BJ (cell line): ENCODE results near the gene GPR21. TPM values are rescaled to one million over a fixed set of nuclear protein-coding genes. Genes with fewer than 3 reads are reported as not detected.

ENCODE experiments used
- CTCF ChIA-PET: fragments of 350-600 bp; formaldehyde crosslinking; extraction: SDS; loops from one replicate; lab custom pipeline; 2021; ENCODE audit warnings: antibody characterized with exemption, inconsistent platforms; lab: Yijun Ruan, JAX
- POLR2A ChIA-PET: fragments of 300-600 bp; sonication (Branson Sonifier 250); formaldehyde crosslinking; extraction: SDS; loops from one replicate; lab custom pipeline; 2021; ENCODE audit warnings: antibody characterized with exemption; lab: Charles Lee
- DNase-seq: peaks from one replicate; pipeline ENCODE4 v3.0.0-alpha.2; 2011; ENCODE audit warnings: low read depth
- H3K27me3 ChIP-seq: 2 replicates; pipeline ENCODE4 v1.6.0; 2011; ENCODE audit warnings: low read length; ENCODE audit not compliant: control insufficient read depth, insufficient read depth
- H3K36me3 ChIP-seq: 2 replicates; pipeline ENCODE4 v1.5.1; 2011; ENCODE audit warnings: low read length; ENCODE audit not compliant: control insufficient read depth, insufficient read depth
- H3K4me3 ChIP-seq: 2 replicates; pipeline ENCODE4 v1.5.1; 2011; ENCODE audit warnings: low read depth, mild to moderate bottlenecking, control low read depth, low read length
- polyA plus RNA-seq: library from polyadenylated mRNA; depleted of rRNA; stranded (reverse); fragments of >200 nt; gene quantifications from 2 replicates; pipeline ENCODE4 v1.2.3, GENCODE V29; 2011
- TF ChIP-seq, protein P1 (sequence below): IDR thresholded peaks from 2 replicates; pipeline ENCODE4 v1.5.1; 2011; ENCODE audit warnings: low read depth, mild to moderate bottlenecking, control low read depth, inconsistent platforms, low read length, moderate library complexity; ENCODE audit not compliant: insufficient read depth

The GPR21 gene
- polyA plus RNA-seq, 1 experiment: not detected

- CTCF ChIA-PET: interaction anchor here (1.2 kb wide), 1 partner anchor 10 kb away, joined by 3 read pairs; no protein-coding TSS in a partner anchor
- TF ChIP-seq, protein P1, sequence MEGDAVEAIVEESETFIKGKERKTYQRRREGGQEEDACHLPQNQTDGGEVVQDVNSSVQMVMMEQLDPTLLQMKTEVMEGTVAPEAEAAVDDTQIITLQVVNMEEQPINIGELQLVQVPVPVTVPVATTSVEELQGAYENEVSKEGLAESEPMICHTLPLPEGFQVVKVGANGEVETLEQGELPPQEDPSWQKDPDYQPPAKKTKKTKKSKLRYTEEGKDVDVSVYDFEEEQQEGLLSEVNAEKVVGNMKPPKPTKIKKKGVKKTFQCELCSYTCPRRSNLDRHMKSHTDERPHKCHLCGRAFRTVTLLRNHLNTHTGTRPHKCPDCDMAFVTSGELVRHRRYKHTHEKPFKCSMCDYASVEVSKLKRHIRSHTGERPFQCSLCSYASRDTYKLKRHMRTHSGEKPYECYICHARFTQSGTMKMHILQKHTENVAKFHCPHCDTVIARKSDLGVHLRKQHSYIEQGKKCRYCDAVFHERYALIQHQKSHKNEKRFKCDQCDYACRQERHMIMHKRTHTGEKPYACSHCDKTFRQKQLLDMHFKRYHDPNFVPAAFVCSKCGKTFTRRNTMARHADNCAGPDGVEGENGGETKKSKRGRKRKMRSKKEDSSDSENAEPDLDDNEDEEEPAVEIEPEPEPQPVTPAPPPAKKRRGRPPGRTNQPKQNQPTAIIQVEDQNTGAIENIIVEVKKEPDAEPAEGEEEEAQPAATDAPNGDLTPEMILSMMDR: no peak
- H3K27me3 ChIP-seq: no peaks in the 10 kb centered on the region
- H3K36me3 ChIP-seq: no peaks in the 10 kb centered on the region; the same call in 1 of the 2 replicates
- no peak for DNase-seq
- POLR2A ChIA-PET: no interaction called here
- H3K4me3 ChIP-seq: no peak overlapping the region
These were observed 4.5 kb upstream of the GPR21 start for GRCh38 chr9:123028973-123029372.

- ChIA-PET POLR2A (no interaction called here), CTCF (no interaction called here)
These were observed 1.5 kb upstream of the GPR21 start for GRCh38 chr9:123031963-123032362.

DNA sequence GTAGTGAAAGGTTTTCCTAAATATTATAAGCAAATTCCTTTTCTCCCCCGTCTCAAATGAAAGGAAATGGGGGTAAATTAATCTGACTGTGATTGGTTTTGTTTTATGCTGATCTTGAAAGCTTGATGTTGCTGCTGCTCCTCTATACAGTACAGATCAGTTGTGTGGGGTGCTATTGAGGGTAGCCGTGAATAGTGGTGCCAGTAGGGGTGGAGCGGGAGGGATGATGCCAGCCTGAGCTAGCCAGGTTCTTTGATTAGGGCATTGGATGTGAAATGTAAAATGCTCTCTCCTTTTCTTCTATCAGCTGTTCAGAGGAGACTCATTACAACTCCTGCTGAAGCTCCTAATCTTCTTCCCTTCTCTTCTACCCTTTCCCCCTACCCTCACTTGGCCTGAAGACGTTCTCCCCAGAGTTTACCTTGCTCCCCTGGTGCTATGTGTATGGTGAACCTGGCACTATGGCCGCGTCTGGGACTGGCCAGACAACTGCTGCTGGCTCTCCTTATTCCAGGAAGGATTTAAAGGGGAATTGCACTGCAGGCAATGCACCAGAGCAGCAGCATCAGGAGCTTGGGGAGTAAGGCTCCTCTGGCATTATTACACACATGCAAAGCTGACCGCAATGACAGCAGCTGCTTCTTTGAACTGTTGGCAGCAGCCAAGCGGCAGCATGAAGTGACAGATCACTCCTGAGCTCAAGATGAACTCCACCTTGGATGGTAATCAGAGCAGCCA is 566 bp downstream of the GPR21 start:
- H3K4me3 ChIP-seq: no peak overlapping the region
- ChIA-PET CTCF (interaction anchor here (1.7 kb wide), 1 partner anchor 40 kb away, joined by 3 read pairs; no protein-coding TSS in a partner anchor), POLR2A (no interaction called here)
- no peak for DNase-seq
- no peaks in the 10 kb centered on the region for H3K27me3 ChIP-seq
- TF ChIP-seq, protein P1: no peak
- H3K36me3 ChIP-seq: no peaks in the 10 kb centered on the region; the same call in 1 of the 2 replicates

More at GRCh38 chr9:123031963-123032362, 1.5 kb upstream of the GPR21 start:
- no peak for DNase-seq
- no peaks in the 10 kb centered on the region for H3K27me3 ChIP-seq
- no peak overlapping the region for H3K4me3 ChIP-seq
- H3K36me3 ChIP-seq: no peaks in the 10 kb centered on the region; the same call in 1 of the 2 replicates
- TF ChIP-seq, protein P1: no peak

- no peaks in the 10 kb centered on the region for H3K27me3 ChIP-seq
- H3K4me3 ChIP-seq: no peak overlapping the region
- ChIA-PET POLR2A (no interaction called here), CTCF (no interaction called here)
- no peaks in the 10 kb centered on the region; the same call in 1 of the 2 replicates for H3K36me3 ChIP-seq
- TF ChIP-seq, protein P1: no peak
- DNase-seq: no peak
These were observed 1.5 kb downstream of the GPR21 start for GRCh38 chr9:123034881-123035510.

DNA sequence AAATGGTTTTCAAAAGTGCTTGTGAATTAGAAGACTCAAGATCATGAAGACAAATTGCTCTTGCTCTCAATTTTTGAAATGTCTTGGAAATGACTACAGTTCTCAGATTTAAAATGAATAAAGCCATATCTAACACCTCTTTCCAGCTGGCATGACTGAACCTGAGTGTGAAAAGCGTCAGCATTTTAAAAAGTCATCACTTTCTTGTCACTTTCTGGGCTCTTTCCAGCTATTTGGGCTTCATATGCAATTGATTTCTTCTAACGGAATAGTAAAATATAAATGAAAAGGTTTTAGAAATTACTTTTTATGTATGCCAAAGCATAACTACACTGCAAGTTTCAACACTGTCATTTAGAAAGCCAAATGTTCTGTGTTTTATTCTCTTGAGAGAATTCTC is 2.3 kb downstream of the GPR21 start:
- CTCF ChIA-PET: interaction anchor here (0.6 to 1.2 kb wide), 3 partner anchors 13 to 360 kb away, joined by 4 to 5 read pairs (median 4); no protein-coding TSS in a partner anchor

More for the DNA sequence above, 2.3 kb downstream of the GPR21 start:
- H3K27me3 ChIP-seq: no peaks in the 10 kb centered on the region
- H3K4me3 ChIP-seq: no peak overlapping the region
- DNase-seq: no peak
- POLR2A ChIA-PET: no interaction called here
- H3K36me3 ChIP-seq: no peaks in the 10 kb centered on the region; the same call in 1 of the 2 replicates
- TF ChIP-seq, protein P1: no peak
